NT2/D1 (cell line): Measurements from ENCODE around the gene PPM1B.

Experiments
- YY1 ChIP-seq: IDR thresholded peaks from 2 replicates; pipeline ENCODE4 v1.6.1; 2011; ENCODE audit not compliant: insufficient read length, insufficient read depth
- ZNF274 ChIP-seq: IDR thresholded peaks from 2 replicates; pipeline ENCODE4 v1.6.1; 2011; ENCODE audit warnings: mild to moderate bottlenecking, low read depth, low read length

DNA sequence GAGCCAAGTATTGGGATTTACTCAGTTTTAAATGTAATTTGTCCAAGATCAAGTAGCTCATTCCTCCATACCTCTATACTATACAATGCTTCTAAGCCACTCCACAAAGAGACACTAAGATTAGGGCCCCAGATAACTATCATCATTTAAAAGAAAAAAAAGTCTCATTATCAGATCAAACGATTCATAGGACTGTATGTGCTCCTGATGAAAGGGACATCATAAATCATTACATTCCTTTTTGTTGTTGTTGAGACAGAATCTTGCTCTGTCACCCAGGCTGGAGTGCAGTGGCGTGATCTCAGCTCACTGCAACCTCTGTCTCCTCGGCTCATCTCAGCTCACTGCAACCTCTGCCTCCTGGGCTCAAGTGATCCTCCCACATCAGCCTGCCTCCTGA is 104.4 kb downstream of the PPM1B start:
- no peak for TF ChIP-seq ZNF274
- TF ChIP-seq YY1: no peak
